Heart left ventricle (tissue), 16 donors: ENCODE data around the gene LRRC42. TPM values are rescaled to one million over a fixed set of nuclear protein-coding genes. Genes with fewer than 3 reads are reported as not detected.

ENCODE experiments used
- ATAC-seq, 4 donors: fragments of 200-7000 bp; cut with Tn5 transposase; one replicate each; pipeline ENCODE4 v1.9.1; 2020 to 2022; ENCODE audit warnings: moderate library complexity in 4 of 4, mild to moderate bottlenecking in 3 of 4, moderate number of reproducible peaks in 1 of 4
- DNase-seq, 5 donors: peaks; one replicate each; pipeline ENCODE4 v3.0.0-alpha.2; 2020
- H3K27ac ChIP-seq, 12 donors: fragments of 200-600 bp; sonication (generic) in 4 of 12; one replicate each; pipeline versions ENCODE4 v1.5.0 to v1.8.0; 2016 to 2022; ENCODE audit warnings: mild to moderate bottlenecking in 2 of 12
- H3K27me3 ChIP-seq, 9 donors: fragments of 200-600 bp; sonication (generic) in 2 of 9; one replicate each; pipeline versions ENCODE4 v1.5.1 to v1.8.0; 2016 to 2022; ENCODE audit warnings: mild to moderate bottlenecking in 3 of 9
- H3K36me3 ChIP-seq, 9 donors: fragments of 200-600 bp; sonication (generic) in 2 of 9; one replicate each; pipeline versions ENCODE4 v1.5.0 to v1.8.0; 2018 to 2022; ENCODE audit warnings: mild to moderate bottlenecking in 2 of 9
- H3K4me1 ChIP-seq, 12 donors: fragments of 200-600 bp; sonication (generic) in 4 of 12; one replicate each; pipeline versions ENCODE4 v1.5.0 to v1.8.0; 2016 to 2022; ENCODE audit warnings: mild to moderate bottlenecking in 3 of 12
- H3K4me3 ChIP-seq, 12 donors: fragments of 200-600 bp; sonication (generic) in 4 of 12; one replicate each; pipeline versions ENCODE4 v1.5.0 to v1.8.0; 2017 to 2022; ENCODE audit warnings: mild to moderate bottlenecking in 9 of 12, moderate library complexity in 4 of 12
- H3K9me3 ChIP-seq, 12 donors: fragments of 200-600 bp; sonication (generic) in 4 of 12; one replicate each; pipeline versions ENCODE4 v1.5.0 to v1.8.0; 2016 to 2022; ENCODE audit warnings: mild to moderate bottlenecking in 1 of 12
- POLR2A ChIP-seq, 2 donors: fragments of 450-650 bp; IDR thresholded peaks; one replicate each; pipeline ENCODE4 v1.6.1; 2017; ENCODE audit warnings: antibody characterized with exemption in 2 of 2, mild to moderate bottlenecking in 2 of 2, moderate library complexity in 2 of 2
- WGBS, 4 donors: extraction: QIAGEN DNeasy Blood & Tissue Kit in 2 of 4; methylation state at CpG; one replicate each; pipeline versions ENCODE4 v1.1.5 to v1.1.7; 2013 to 2018; 5-methylcytosine and 5-hydroxymethylcytosine counted together
- intact Hi-C, 10 donors: fragments of 100-400 bp; cut with DNase I; formaldehyde crosslinking; loops; one replicate each; pipeline versions ENCODE4 v1.11.1 to v1.14.2; 2022
- polyA plus RNA-seq, 2 donors: library from polyadenylated mRNA; stranded (reverse); fragments of 200-250 nt; gene quantifications; one replicate each; pipeline ENCODE4 v1.2.3, GENCODE V29; 2013
- total RNA-seq, 9 donors: library from RNA; depleted of rRNA in 2 of 9; stranded (reverse); fragments of >200 nt in 2 of 9; fragmentation: NEBNext Ultra II Directional in 3 of 9; extraction: Animal tissue kit (Norgen Biotek cat#: 25700) in 3 of 9; gene quantifications; one replicate each; pipeline versions ENCODE4 v1.1.0 to v1.2.4, GENCODE V29; 2016 to 2023
- TF ChIP-seq, protein P1 (sequence below), 12 donors: fragments of 200-600 bp; sonication (generic) in 4 of 12; IDR thresholded peaks; one replicate each; pipeline versions ENCODE4 v1.5.0 to v1.8.0; 2018 to 2022; ENCODE audit warnings: antibody characterized with exemption in 12 of 12, mild to moderate bottlenecking in 5 of 12
- donor health status: ischemic (EF 13 %, LVEDD 7.1; RV severe dilation, severe dysfunction).
- donor health status: healthy with polysubstance abuse.
- donor health status: DM: no; HTN: yes; CAD: no.
- donor health status: DM: no; HTN: no; CAD: no.
- donor health status: ischemic (EF 25% LVEDD 6.9; RV normal size, moderate dysfunction).
- donor health status: ischemic (EF 25% LVEDD 5.7; RV mildly dilated, moderate dysfunction).
- donor health status: healthy.
- donor health status: DM: yes; HTN: yes; CAD: no.
- donor health status: ischemic (EF 35%, LVEDD 5.7; RV mildly dilated, moderate dysfunction).
- donor health status: nonischemic (EF 11% LVEDD 7.7; RV severe dilation, severe dysfunction).
- donor health status: DM: yes; HTN: yes; CAD: no.
- donor health status: PGD.
- donor health status: ischemic (EF 29% LVEDD 5.4; RV normal size, mild dysfunction).
- donor health status: nonischemic (EF 23%, LVEDD 6.1; RV moderate dilation, normal function).

Gene LRRC42
- total and polyA plus RNA-seq, 11 donors, result 3.7 to 18.5 (median 14.3) TPM

DNA sequence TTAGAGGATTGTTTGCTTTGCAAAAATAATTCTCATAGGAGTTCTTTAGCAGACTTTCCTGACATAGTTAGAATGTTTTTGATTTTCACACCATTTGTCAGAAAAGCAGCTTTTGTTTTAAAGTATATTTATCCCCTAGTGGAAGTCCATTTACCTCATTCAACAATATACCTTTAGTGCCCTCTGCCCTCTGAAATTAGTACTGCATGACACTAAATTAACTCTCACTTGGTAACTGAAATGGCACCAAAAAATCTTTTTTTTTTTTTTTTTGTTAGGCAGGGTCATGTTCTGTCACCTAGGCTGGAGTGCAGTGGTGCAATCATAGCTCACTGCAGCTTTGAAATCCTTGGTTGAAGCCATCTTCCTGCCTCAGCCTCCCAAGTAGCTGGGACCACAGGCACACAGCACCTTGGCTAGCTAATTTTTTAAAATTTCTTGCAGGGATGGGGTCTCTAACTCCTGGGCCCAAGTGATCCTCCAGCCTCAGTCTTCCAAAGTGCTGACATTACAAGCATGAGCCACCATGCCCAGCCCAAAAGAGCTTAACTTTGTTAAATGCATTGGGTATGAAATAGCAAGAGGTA, 13.6 kb downstream of the LRRC42 start:
- Histone ChIP-seq H3K4me3 (no peak overlapping the region), H3K9me3 (no peaks in the 10 kb centered on the region), H3K4me1 (peaks cover 0 to 19% (median 7%) of the 10 kb centered on the region in 12 donors), H3K27ac (no peak overlapping the region), H3K27me3 (no peaks in the 10 kb centered on the region), H3K36me3 (peaks cover 0 to 89% (median 81%) of the 10 kb centered on the region in 9 donors)
- no peak for DNase-seq
- intact Hi-C loops, result loop anchor here in 5 of 10 donors (5.0 kb wide), 2 partner anchors 82 to 97 kb away; no protein-coding TSS in a partner anchor
- no peak for ATAC-seq
- TF ChIP-seq, protein P1, sequence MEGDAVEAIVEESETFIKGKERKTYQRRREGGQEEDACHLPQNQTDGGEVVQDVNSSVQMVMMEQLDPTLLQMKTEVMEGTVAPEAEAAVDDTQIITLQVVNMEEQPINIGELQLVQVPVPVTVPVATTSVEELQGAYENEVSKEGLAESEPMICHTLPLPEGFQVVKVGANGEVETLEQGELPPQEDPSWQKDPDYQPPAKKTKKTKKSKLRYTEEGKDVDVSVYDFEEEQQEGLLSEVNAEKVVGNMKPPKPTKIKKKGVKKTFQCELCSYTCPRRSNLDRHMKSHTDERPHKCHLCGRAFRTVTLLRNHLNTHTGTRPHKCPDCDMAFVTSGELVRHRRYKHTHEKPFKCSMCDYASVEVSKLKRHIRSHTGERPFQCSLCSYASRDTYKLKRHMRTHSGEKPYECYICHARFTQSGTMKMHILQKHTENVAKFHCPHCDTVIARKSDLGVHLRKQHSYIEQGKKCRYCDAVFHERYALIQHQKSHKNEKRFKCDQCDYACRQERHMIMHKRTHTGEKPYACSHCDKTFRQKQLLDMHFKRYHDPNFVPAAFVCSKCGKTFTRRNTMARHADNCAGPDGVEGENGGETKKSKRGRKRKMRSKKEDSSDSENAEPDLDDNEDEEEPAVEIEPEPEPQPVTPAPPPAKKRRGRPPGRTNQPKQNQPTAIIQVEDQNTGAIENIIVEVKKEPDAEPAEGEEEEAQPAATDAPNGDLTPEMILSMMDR (IDR thresholded peaks at IDR 0.05), result peak; percentile 35 to 67 (median 48)
- TF ChIP-seq POLR2A (IDR thresholded peaks at IDR 0.05), result no peak

DNA sequence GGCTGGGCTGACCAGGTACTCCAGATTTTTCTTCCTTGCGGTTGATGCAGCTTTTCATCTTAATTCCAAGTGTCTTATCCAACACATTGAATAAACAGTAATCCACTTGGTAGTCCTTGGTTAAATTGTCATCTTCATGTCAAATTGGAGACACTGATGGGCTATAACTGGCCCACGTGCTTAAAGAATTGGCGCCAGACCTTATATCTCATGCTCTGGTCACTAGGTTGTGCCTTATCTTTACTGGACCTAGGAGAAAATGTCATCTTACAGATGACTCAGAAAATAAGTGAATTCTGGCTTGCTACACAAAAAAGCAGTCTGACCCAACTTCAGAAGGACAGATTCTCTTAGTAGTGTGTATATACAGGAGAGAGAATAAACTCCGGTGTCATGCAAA, 16.2 kb downstream of the LRRC42 start:
- intact Hi-C loops, result loop anchor here in 1 of 10 donors (5.0 kb wide), 2 partner anchors 85 to 100 kb away; no protein-coding TSS in a partner anchor
- Histone ChIP-seq H3K27me3 (no peaks in the 10 kb centered on the region), H3K4me3 (no peak overlapping the region), H3K4me1 (peaks cover 0 to 7% (median 2%) of the 10 kb centered on the region in 12 donors), H3K27ac (no peak overlapping the region), H3K36me3 (peaks cover 0 to 99% (median 89%) of the 10 kb centered on the region in 9 donors), H3K9me3 (no peaks in the 10 kb centered on the region)
- ATAC-seq (no peak), DNase-seq (no peak)
- WGBS, 4 donors, result 93 to 96% (median 95%) methylated on average over 4 of the region's 4 CpGs
- TF ChIP-seq, protein P1 (IDR thresholded peaks at IDR 0.05), result no peak
- TF ChIP-seq POLR2A (IDR thresholded peaks at IDR 0.05), result no peak

DNA sequence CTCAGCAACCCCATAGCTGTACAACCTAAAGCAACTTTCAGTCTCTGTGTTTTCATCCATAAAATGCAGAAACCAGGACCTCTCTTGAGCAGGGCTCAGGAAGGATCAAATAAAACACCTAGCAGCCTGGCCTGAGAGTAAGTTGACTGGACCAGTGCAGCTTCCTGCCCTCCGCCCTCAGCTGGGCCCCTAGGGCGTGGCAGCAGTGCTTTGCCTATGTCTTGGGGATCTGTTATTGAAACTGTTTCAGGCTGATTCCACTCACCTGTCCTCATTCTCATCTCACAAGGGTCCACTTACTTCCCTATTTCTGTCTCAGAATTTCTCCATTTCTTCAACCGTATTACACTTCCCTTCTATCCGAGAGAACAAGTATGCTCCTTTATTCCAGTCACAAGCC, 17.3 kb downstream of the LRRC42 start:
- TF ChIP-seq POLR2A (IDR thresholded peaks at IDR 0.05), result no peak
- TF ChIP-seq, protein P1 (IDR thresholded peaks at IDR 0.05), result no peak
- H3K36me3 ChIP-seq, result peaks cover 0 to 100% (median 90%) of the 10 kb centered on the region in 9 donors
- DNase-seq, result no peak

DNA sequence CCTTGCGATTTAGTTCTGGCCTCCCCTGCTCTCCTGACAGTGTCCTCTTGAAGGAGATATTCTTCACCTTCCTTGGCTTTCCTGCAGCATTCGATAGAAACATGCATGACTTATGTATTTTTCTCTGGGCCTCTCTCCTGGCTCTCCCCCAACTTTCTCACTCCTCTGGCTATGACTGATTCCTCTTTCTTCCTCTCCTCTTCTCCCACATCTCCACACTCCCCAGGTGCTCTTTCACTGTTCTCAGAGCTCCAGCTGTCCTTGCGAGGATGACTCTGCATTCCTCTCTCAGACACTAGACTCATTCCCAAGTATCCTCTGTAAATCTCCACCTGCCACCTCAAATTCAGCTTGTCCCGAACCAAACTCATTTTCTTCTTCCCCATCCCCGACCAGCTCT, 18.0 kb downstream of the LRRC42 start:
- peaks cover 0 to 6% (median 0%) of the 10 kb centered on the region in 12 donors for H3K4me1 ChIP-seq
- no peaks in the 10 kb centered on the region for H3K9me3 ChIP-seq
- TF ChIP-seq, protein P1 (IDR thresholded peaks at IDR 0.05), result no peak
- TF ChIP-seq POLR2A (IDR thresholded peaks at IDR 0.05), result no peak
- ATAC-seq, result no peak
- peaks cover 0 to 100% (median 91%) of the 10 kb centered on the region in 9 donors for H3K36me3 ChIP-seq
- WGBS, 4 donors, result 74 to 80% (median 78%) methylated on average over 5 of the region's 5 CpGs
- DNase-seq, result no peak
- H3K27me3 ChIP-seq, result no peaks in the 10 kb centered on the region
- H3K27ac ChIP-seq, result no peak overlapping the region
- intact Hi-C loops, result loop anchor here in 1 of 10 donors (5.0 kb wide), 2 partner anchors 87 to 102 kb away; no protein-coding TSS in a partner anchor
- H3K4me3 ChIP-seq, result no peak overlapping the region

More for the DNA sequence above, 17.3 kb downstream of the LRRC42 start:
- ATAC-seq, result no peak
- WGBS, 4 donors, result 86 to 89% (median 87%) methylated on average over 4 of the region's 4 CpGs
- H3K4me1 ChIP-seq, result peaks cover 0 to 6% (median 0%) of the 10 kb centered on the region in 12 donors
- no peak overlapping the region for H3K27ac ChIP-seq
- H3K9me3 ChIP-seq, result no peaks in the 10 kb centered on the region
- no peak overlapping the region for H3K4me3 ChIP-seq
- H3K27me3 ChIP-seq, result no peaks in the 10 kb centered on the region
- intact Hi-C loops, result loop anchor here in 1 of 10 donors (5.0 kb wide), 2 partner anchors 86 to 101 kb away; no protein-coding TSS in a partner anchor
